Medulla oblongata (tissue), 1 donor: ENCODE results near the gene EIF2A.
A peak's percentile ranks its signal among the peaks of the same experiment; 100 is the strongest.
"Not testable (repeated sequence)": the region's sequence is repeated elsewhere in the genome, so short reads cannot be mapped to it uniquely, and the experiment has no call there.

Experiments
- DNase-seq: peaks from one replicate; pipeline ENCODE4 v3.0.0-alpha.2; 2015; ENCODE audit errors: extremely low spot score

Gene EIF2A

GRCh38 chr3:150602426-150603152 lies 56.0 kb downstream of the EIF2A start:
- DNase-seq: no peak

GRCh38 chr3:150603153-150603979 lies 56.8 kb downstream of the EIF2A start, which contains the start of gene SELENOT:
Gene SELENOT (plus strand): TSS chr3:150603321. CDS start chr3:150603363, 42 bp downstream.
- DNase-seq: peak; percentile 98

DNA sequence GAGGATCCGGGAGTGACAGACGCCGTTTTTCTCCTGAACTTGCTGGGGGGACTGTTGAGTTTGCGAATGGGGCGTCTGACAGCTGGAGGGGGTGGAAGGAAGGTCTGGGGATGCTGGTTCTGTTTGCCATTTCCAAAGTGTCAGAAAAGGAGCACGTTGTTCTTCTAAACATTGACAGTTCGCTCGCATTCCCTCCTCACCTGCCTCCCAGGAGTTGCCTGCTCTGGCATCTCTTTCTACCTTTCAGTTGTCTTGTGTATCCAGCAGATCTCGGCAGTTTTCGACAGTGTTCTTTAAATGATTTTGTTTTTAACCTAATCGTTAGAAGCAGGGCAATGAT lies 57.4 kb downstream of the EIF2A start:
- DNase-seq: no peak

DNA sequence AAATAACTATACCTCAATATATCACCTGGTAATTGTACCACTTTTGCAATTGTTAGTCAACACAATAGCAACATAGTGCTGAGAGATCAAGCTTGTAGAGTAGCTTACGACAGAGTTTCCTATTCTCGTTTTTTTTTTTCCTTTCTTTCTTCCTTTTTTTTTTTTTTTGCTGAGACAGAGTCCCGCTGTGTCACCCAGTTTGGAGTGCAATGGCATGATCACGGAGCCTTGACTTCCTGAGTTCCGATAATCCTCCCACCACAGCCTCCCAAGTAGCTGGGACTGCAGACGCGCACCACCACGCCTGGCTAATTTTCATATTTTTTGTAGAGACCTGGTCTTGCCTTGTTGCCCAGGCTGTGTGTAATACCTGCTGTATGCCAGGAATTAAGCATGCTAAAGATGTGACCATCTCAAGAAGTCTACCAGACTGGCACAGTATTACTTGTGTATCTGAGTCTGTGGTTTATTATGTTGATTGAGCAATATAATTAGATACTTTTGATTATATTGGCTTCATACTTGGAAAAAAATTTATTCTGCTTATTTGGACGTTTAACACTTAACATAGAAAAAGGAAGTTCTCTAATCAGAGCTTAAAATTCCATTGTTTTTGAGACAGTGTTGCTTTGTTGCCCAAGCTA lies 59.5 kb downstream of the EIF2A start:
- no peak for DNase-seq

- DNase-seq: no peak
Observed at GRCh38 chr3:150607267-150608065, 60.9 kb downstream of the EIF2A start.

GRCh38 chr3:150609988-150610387 lies 63.4 kb downstream of the EIF2A start:
- no peak for DNase-seq

GRCh38 chr3:150610785-150611184 lies 64.2 kb downstream of the EIF2A start:
- DNase-seq: no peak

DNA sequence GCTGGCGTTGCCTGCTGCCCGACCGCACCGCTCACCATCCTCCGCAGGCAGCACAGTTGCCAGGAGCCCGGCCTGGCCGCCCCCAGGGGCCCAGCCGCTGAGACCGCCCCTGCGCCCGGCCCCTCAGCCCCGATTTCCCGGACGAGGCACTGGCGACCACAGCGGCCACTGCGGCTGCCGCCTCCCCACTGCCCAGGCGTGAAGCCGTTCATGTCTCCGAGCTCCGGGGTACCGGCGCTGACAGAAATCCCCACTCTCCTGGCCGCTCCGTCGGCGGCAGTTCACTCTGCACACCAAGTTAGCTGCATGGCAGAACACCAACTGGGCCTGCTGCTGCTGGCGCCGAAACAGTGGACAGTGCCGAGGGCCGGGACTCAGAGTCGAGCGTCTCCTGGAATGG lies 65.1 kb downstream of the EIF2A start:
- no peak for DNase-seq

DNA sequence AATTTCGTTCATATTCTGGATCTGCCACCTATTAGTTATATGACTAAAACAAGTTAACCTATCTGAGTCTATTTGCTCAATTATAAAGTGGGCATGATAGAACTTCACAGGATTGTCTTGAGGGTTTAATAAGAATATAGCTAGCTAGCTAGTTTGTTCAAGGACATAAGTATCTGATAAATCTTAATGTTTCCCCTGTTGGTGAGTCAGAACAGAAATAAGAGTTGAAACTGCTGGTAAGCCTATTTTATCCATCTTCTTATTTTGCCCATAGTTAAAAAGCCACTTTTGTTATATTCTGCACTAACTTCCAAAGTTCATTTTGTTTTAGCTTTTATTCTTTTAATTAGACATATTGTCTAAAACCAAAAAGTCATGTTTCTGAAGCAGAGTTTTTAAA lies 65.9 kb downstream of the EIF2A start:
- DNase-seq: no peak

DNA sequence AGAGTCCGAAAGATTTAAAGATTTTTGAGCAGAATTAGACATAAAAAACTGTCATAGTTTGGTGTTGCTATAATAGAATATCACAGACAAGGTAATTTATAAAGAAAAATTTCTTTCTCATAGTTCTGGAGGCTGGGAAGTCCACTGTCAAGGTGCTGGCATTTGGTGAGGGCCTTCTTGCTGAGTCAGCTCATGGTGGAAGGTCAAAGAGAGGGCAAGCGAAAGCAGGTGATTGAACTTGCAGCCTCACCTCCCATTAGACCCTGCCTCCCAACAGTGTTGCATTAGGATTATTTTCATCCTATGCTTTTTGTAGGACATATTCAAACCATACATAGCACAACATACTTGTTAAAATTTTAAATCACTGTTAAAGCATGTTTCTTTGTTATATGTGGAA lies 66.4 kb downstream of the EIF2A start:
- DNase-seq: no peak

GRCh38 chr3:150613709-150614480 lies 67.3 kb downstream of the EIF2A start:
- DNase-seq: no peak

DNA sequence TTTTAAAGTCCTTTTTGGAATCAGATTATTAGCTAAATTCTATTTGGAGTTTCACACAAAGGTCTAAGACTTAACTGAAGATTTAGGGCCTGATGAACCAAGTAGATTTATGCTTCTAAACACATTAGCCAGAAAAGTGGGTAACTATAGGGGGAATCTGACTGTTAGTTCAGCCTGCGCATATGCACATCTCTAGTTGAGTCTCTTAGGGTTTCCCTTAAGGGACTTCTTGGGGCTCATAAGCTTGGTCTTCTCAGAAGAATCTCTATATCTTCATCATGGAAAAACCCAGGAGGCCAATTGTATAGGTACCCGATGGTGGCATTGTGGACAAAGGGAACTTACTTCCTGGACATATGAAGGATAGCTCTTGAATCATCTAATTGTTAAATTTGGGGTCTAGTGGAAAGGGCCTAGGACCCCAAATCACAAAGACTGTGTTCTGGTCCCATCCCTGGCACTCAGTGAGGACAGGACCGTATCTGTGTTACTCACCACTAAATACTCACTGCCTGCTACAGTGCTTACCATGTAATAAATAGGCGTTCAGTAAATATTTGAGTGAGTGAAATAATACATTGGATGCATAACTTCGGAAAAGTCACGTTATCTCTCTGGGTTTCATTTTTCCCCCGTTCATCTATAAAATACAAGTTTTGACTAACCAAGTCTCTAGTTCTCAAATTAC lies 73.6 kb downstream of the EIF2A start:
- no peak for DNase-seq

GRCh38 chr3:150622955-150623354 lies 76.4 kb downstream of the EIF2A start:
- DNase-seq: not testable (repeated sequence)

- DNase-seq: no peak
Observed at GRCh38 chr3:150623945-150624344, 77.4 kb downstream of the EIF2A start.

DNA sequence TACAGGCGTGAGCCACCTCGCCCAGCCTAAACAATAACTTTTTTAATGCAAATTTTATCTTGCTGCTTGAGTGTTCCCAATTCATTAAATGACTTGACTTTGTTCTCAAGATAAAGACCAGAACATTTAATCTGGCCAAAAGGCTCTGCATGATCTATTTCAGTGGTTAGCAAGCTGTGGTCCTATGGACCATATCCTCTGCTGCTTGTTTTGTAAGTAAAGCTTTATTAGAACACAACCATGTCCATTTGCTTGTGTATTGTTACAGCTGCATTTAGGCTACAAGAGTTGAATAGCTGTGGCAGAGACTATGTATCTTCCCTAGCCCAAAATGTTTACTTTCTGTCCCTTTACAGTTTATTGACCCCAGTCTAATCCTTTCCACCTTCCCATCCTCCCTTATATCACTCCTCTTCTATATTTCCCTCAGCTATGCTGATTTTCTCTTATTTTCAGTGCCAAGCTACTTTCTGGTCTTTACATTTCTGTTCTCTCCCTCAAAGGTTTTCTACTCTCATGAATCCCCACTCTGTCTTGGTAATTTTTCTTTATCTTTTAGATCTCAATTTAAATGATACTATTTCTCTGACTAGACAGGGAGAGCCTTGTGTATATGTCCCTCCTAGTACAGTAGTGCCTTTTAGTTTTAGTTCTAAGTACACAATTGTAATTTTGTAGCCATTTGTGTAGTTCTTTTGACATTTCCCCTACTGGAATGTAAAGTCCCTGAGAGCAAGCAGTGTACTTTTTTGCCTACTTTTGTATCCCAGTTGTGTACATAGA lies 79.8 kb downstream of the EIF2A start:
- no peak for DNase-seq

DNA sequence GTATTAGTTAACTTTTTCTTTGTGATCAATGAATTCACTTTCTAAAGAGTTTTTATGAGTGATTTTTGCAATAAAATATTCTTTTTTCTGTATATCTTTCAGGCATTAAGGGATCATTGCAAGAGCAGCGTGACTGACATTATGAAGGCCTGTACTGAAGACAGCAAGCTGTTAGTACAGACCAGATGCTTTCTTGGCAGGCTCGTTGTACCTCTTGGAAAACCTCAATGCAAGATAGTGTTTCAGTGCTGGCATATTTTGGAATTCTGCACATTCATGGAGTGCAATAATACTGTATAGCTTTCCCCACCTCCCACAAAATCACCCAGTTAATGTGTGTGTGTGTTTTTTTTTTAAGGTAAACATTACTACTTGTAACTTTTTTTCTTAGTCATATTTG lies 81.0 kb downstream of the EIF2A start:
- no peak for DNase-seq

GRCh38 chr3:150631515-150632221 lies 85.1 kb downstream of the EIF2A start:
- DNase-seq: no peak

DNA sequence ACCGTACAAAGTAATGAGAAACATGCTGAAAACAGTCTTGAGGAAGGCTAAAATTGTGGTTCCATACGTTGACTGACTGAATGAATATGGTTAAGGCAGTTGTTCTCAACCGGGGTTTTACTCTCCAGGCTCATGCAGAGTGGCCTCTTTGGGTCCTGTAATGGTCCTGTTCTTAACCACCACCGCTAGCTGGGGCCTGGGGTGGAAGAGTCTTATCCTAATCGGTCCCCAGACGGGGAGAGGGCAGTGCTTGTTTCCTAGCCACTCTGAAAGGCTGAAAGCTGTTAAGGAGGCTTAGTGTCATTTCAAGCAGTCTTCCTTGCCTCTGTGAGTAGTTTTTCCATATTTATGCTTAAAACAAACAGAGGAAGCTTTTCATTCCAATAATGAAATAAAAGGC lies 88.5 kb downstream of the EIF2A start:
- DNase-seq: no peak

DNA sequence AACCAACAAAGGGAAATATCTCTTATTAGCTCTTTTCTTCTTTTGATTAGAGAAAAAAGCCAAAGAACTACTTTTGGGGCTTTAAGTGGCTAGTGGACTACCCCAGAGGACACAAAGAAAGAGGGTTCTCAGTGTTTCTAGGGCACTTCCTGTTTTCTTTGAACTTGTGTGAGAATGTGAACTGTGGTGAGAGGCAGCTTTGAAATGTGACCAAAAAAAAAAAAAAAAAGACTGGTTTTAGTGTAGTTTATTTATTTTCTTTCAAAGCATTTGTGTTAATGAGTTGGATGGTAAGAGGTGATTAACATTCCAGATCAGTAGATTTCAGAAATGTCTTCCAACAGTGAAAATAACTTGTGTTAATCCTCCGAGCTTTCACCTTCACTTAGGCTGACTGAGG lies 88.9 kb downstream of the EIF2A start:
- peak; percentile 18 for DNase-seq
